Measurements from ENCODE around the gene UBLCP1.
"Not testable (repeated sequence)": the region's sequence is repeated elsewhere in the genome, so short reads cannot be mapped to it uniquely, and the experiment has no call there.

The UBLCP1 gene

GRCh38 chr5:159262859-159263568, at the start of gene UBLCP1:
TSS of gene UBLCP1 (plus strand) at chr5:159263290. CDS start at chr5:159268916, 5,626 bp downstream.
- peak; percentile 88 for DNase-seq

GRCh38 chr5:159214486-159215271, 48.4 kb upstream of the UBLCP1 start:
- no peak for DNase-seq

- no peak for DNase-seq
Observed at GRCh38 chr5:159215886-159216285, 47.2 kb upstream of the UBLCP1 start.

GRCh38 chr5:159216454-159216853, 46.6 kb upstream of the UBLCP1 start:
- DNase-seq, result no peak

- DNase-seq, result no peak
Observed at GRCh38 chr5:159217236-159217635, 45.9 kb upstream of the UBLCP1 start.

- no peak for DNase-seq
Observed at GRCh38 chr5:159218595-159219023, 44.5 kb upstream of the UBLCP1 start.

- no peak for DNase-seq
Observed at GRCh38 chr5:159220206-159220605, 42.9 kb upstream of the UBLCP1 start.

GRCh38 chr5:159223469-159223868, 39.6 kb upstream of the UBLCP1 start:
- DNase-seq, result no peak

- no peak for DNase-seq
Observed at GRCh38 chr5:159224471-159224870, 38.6 kb upstream of the UBLCP1 start.

GRCh38 chr5:159226451-159226850, 36.6 kb upstream of the UBLCP1 start:
- DNase-seq, result no peak

GRCh38 chr5:159227452-159227851, 35.6 kb upstream of the UBLCP1 start:
- no peak for DNase-seq

GRCh38 chr5:159228097-159228496, 35.0 kb upstream of the UBLCP1 start:
- DNase-seq, result not testable (repeated sequence)

GRCh38 chr5:159230657-159231056, 32.4 kb upstream of the UBLCP1 start:
- DNase-seq, result no peak

- no peak for DNase-seq
Observed at GRCh38 chr5:159231167-159231566, 31.9 kb upstream of the UBLCP1 start.

GRCh38 chr5:159235871-159236520, 27.1 kb upstream of the UBLCP1 start:
- DNase-seq, result not testable (repeated sequence)

GRCh38 chr5:159240301-159240870, 22.7 kb upstream of the UBLCP1 start:
- DNase-seq, result no peak

GRCh38 chr5:159241946-159242552, 21.0 kb upstream of the UBLCP1 start:
- DNase-seq, result no peak

GRCh38 chr5:159242656-159243055, 20.4 kb upstream of the UBLCP1 start:
- DNase-seq, result no peak

- DNase-seq, result no peak
Observed at GRCh38 chr5:159243385-159243784, 19.7 kb upstream of the UBLCP1 start.

- DNase-seq, result no peak
Observed at GRCh38 chr5:159244163-159244562, 18.9 kb upstream of the UBLCP1 start.

- DNase-seq, result no peak
Observed at GRCh38 chr5:159244890-159245289, 18.2 kb upstream of the UBLCP1 start.

- DNase-seq, result no peak
Observed at GRCh38 chr5:159249158-159249557, 13.9 kb upstream of the UBLCP1 start.

GRCh38 chr5:159252195-159252594, 10.9 kb upstream of the UBLCP1 start:
- no peak for DNase-seq

All from DMS 273 treated with DMSO at 0.1 percent for 48 hours (cell line).